ENCODE measurements around the gene SNX3.

The SNX3 gene

GRCh38 chr6:108170332-108171290, 90.2 kb downstream of the SNX3 start:
- DNase-seq (ENCODE audit: low read depth), result no peak

GRCh38 chr6:108169464-108170331, 91.1 kb downstream of the SNX3 start:
- DNase-seq (ENCODE audit: low read depth), result no peak

GRCh38 chr6:108168501-108169463, 92.1 kb downstream of the SNX3 start:
- no peak for DNase-seq (ENCODE audit: low read depth)

GRCh38 chr6:108168090-108168463, 92.8 kb downstream of the SNX3 start:
- DNase-seq (ENCODE audit: low read depth), result no peak

- DNase-seq (ENCODE audit: low read depth), result no peak
Observed at GRCh38 chr6:108167449-108168089, 93.3 kb downstream of the SNX3 start.

- no peak for DNase-seq (ENCODE audit: low read depth)
Observed at GRCh38 chr6:108166664-108167448, 94.0 kb downstream of the SNX3 start.

- no peak for DNase-seq (ENCODE audit: low read depth)
Observed at GRCh38 chr6:108165714-108166663, 94.9 kb downstream of the SNX3 start, which contains the start of gene NR2E1. Gene NR2E1, plus strand, starts transcription at chr6:108166022. Its CDS starts 744 bp downstream, at chr6:108166766.

- no peak for DNase-seq (ENCODE audit: low read depth)
Observed at GRCh38 chr6:108164815-108165706, 95.8 kb downstream of the SNX3 start.

GRCh38 chr6:108164543-108164814, 96.4 kb downstream of the SNX3 start:
- no peak for DNase-seq (ENCODE audit: low read depth)

- DNase-seq (ENCODE audit: low read depth), result no peak
Observed at GRCh38 chr6:108163644-108164542, 96.9 kb downstream of the SNX3 start.

- no peak for DNase-seq (ENCODE audit: low read depth)
Observed at GRCh38 chr6:108163267-108163643, 97.6 kb downstream of the SNX3 start.

GRCh38 chr6:108161724-108162282, 99.0 kb downstream of the SNX3 start:
- no peak for DNase-seq (ENCODE audit: low read depth)

Measured in HS-5 (cell line).